Stimulated activated CD4-positive, alpha-beta T cell treated with anti-CD3 and anti-CD28 coated beads, Interleukin-12 subunit alpha, Interleukin-12 subunit beta, amount 100 ng/mL, for 48 hours (primary cell): ENCODE results near the gene ERVMER34-1.

Experiments used
- DNase-seq, 3 donors: peaks; one replicate each; pipeline ENCODE4 v3.0.0-alpha.2; 2020; ENCODE audit warnings: low read depth in 2 of 3, low spot score in 1 of 3

ERVMER34-1 gene

DNA sequence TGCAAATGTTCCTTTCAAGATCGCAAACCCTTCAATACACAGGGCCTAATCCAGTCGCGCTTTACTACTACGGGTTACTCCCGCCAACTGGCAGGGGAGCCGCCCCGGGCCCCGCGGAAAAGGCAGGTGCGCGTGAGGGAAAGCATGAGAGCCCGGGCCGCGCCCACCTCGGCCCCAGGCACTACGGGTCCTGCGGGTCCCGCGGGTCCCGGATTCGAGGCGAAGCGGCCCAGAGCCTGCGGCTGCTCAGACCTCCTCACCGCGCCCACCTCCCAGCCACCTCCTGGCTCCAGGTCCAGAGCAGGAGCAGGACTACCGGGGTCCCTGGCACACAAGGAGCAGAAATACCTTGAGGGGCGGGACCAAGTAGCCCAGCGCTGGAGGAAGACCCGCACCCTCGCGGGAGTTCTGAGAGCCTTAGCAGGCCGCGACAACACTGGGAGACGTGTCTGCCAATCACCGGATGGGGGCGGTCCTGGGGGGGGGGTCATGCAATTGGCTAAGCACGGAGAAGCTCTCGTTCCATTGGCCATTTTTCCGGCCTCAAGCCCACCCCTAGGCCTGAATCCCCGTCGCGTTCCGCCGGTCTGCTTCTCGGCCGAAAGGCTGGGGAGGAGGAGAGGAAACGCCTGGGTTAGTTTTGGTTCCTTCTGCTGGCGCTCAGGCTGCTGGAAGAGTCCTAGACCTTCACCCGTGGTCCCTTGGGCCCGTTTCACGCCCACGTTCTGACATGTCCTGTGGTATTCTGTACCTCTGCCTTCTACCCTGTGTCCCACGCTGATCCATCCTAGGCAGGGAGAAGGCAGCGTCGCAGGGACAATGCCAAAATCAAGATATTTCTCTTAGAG lies 29.0 kb downstream of the ERVMER34-1 start:
- peak; percentile 79 to 85 (median 83) for DNase-seq

DNA sequence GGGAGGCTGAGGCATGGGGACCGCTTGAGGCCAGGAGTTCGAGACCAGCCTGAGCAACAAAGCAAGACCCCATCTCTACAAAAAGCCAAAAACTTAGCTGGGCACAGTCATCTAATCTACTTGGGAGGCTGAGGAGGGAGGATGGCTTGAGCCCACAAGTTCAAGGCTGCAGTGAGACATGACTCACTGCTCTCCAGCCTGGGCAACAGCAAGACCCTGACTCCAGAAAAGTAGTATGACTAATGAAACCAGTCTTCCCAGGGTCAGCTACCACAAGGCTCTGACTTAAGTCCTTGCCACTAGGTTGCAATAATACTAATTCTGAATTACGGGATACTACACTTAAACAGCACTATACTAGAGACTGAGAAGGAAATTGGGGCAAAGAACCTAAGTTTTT lies 33.1 kb downstream of the ERVMER34-1 start:
- DNase-seq: no peak

GRCh38 chr4:52716364-52717151 lies 34.7 kb downstream of the ERVMER34-1 start:
- no peak for DNase-seq

DNA sequence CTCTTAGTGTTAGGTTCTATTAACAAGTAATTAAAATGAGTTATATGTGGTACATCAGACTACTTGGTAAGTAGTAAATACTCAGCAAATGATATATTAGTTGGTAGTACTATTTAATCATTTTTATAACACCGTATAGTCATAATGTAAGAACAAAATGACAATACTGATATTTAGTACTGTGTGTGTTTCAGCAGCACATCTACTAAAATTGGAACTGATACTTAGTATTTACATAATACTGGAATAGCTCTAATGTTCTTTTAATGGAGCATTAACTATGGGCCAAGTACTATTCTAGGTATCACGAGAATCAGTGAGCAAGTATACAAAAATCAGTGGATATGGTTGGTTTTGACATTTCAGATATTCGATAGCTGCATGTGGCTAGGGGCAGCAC lies 35.3 kb downstream of the ERVMER34-1 start:
- no peak for DNase-seq

GRCh38 chr4:52715255-52715897 lies 35.8 kb downstream of the ERVMER34-1 start:
- no peak for DNase-seq

DNA sequence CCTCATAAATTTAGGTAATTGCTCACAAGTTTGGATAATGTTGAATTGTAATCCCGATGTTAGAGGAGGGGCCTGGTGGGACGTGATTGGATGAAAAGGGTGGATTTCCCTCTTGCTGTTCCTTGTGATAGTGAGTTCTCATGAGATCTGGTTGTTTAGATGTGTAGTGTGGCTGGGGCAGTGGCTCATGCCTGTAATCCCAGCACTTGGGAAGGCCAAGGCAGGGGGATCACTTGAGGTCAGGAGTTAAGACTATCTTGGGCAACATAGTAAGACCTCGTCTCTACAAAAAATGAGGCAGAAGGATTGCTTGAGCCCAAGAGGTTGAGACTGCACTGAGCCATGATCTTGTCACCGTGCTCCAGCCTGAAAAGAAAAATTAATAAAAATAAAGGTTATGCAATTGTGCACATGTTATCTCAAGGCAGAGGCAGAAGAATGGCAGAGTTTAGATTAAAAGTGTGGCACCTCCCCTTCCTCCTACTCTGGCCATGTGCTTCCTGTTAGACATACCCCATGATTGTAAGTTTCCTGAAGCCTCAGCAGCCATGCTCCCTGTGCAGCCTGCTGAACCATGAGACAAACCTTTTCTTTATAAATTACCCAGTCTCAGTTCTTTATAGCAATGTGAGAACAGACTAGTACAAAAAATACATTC lies 36.5 kb downstream of the ERVMER34-1 start:
- DNase-seq: no peak

- no peak for DNase-seq
Observed at GRCh38 chr4:52713456-52713937, 37.7 kb downstream of the ERVMER34-1 start.

DNA sequence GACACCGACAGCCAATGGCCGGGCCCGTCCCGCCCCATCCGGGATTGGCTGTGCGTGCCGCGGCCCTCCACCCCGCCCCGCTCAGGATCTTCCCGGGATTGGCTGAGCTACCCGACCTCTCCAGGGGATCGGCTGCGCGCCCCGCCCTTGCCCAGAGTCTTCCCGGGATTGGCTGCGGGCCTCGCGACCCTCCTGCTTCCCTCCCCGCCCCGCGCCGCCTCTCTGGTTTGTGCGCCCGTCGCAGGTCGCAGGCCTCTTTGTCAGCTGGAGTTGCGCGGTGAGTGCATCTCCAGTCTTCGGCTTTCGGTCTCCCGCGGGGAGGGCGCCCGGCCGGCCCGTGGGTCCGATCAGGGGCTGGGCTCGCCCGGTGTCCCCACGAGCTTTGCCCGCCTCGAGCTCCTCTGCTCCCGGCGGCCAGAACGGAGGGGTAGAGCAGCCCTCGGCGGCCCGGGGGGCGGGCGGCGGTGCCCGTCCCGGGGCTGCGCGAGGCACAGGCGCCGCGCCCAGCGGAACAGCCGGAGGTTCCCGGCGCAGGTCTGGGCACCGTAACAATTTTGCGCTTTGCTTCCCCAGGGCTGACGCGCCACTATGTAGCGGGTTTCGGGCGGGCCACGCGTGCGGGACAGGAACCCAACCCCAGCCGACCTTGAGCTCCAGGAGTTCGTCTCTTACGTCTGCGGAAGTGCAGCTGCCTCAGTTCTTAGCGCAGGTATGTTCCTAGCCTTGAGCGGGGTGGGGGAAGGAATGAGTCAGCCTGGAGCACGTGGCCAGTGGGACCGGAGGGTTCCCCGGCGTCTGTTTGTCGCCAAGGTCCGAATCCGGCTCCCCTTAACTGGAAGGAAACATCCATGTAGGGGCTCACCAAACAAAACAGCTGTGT lies 38.7 kb downstream of the ERVMER34-1 start:
- DNase-seq: peak; percentile 92 to 97 (median 96)

- no peak for DNase-seq
Observed at GRCh38 chr4:52711834-52712250, 39.4 kb downstream of the ERVMER34-1 start.

DNA sequence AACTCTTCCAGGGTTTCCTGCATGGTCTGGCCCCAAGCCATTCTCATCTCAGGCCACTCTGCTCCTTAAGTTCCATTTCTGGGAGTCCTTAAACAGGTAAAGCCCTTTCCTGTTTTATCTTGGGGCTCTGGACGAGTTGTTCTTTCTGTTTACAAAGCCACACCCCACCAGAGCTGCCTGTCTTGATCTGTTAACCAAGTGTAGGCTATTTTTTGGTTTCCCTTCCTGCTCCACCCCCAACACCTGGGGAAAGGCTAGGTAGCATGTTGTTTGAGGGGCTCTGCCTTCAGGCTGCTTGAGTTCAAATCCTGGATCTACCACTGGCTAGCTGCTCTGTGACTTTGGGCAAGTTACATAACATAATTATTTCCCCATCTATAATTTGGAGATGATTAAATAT lies 40.0 kb downstream of the ERVMER34-1 start:
- DNase-seq: no peak

DNA sequence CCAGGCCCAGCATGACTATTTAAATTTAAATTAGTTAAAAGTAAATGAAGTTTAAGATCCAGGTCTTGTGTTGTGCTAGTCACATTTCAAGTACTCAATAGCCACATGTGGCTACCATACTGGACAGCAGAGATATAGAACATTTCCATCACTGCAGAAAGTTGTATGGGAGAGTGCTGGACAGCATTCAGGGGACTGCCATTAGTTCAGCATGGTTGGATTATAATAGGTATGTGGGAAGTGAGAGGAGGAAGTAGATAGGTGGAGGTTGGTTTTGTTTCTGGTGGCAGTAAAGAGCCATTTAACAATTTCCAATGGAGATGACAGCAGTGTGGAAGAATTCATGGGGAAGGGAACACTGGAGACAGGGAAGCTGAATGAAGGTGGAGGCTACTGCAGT lies 42.1 kb downstream of the ERVMER34-1 start:
- DNase-seq: no peak

- DNase-seq: no peak
Observed at GRCh38 chr4:52704661-52705060, 46.6 kb downstream of the ERVMER34-1 start.

DNA sequence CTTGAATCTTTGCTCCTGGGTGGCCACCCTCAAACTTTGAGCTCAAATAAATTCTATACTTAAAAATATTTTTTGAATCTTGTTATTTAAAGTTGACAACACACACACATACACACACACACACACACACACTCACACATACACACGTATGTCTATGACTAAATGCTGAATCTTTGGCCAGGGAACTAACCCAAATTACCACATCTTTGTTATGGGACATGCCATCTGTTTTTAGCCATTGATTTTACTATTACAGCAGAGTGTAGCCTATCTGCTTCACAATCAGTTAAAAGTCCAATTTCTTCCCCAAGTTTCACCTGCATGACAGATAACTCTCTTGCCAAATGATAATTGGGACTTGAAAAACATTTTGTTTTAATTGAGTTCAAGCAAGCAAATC lies 47.1 kb downstream of the ERVMER34-1 start:
- no peak for DNase-seq

DNA sequence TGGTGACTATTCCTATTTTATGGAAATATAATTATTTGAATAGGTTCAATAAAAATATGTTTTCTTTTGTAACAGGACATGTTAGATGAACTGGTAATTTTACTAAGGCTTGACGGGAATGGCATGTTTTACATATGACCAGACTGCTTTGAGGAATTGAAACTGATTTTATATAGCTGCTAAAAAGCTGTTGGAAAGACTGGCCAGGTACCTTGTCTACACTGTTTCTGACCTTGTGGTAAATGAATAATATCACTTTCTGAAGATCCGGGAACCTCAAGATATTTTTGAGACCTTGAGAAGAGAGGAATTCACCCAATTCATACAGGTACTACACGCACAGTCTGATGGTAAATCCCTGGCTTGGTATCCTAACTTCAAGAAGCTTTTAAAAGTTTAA lies 50.0 kb downstream of the ERVMER34-1 start:
- no peak for DNase-seq

DNA sequence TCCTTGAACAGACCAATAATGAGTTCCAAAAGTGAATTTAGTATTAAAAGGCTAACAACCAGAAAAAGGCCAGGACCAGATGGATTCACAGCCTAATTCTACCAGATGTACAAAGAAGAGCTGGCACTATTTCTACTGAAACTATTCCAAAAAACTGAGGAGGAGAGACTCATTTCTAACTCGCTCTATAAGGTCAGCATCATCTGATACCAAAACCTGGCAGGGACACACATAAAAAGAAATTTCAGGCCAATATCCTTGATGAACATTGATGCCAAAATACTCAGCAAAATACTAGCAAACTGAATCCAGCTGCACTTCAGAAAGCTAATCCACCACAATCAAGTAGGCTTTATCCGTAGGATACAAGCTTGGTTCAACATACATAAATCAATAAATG lies 56.3 kb downstream of the ERVMER34-1 start:
- DNase-seq: no peak

GRCh38 chr4:52693492-52693891 lies 57.7 kb downstream of the ERVMER34-1 start:
- DNase-seq: no peak
